Hindlimb muscle (tissue), 1 donor: Measurements from ENCODE around the gene DEDD. TPM values are rescaled to one million over a fixed set of nuclear protein-coding genes. Genes with fewer than 3 reads are reported as not detected.

Experiments used
- DNase-seq: peaks from one replicate; pipeline ENCODE4 v3.0.0-alpha.2; 2013
- polyA plus RNA-seq: library from polyadenylated mRNA; unstranded; fragments of 120-200 nt; gene quantifications from one replicate; pipeline ENCODE4 v1.2.1, GENCODE V29; 2013; ENCODE audit not compliant: insufficient read length

DEDD gene
- 43.2 TPM for polyA plus RNA-seq

GRCh38 chr1:161132410-161133219 is at the start of gene DEDD:
Gene DEDD, minus strand, starts transcription at chr1:161132667. Its CDS starts 8,205 bp downstream, at chr1:161124462.
- DNase-seq = peak; percentile 95

GRCh38 chr1:161182214-161182613 is 49.7 kb upstream of the DEDD start:
- no peak for DNase-seq

- no peak for DNase-seq
Measured at GRCh38 chr1:161180639-161181038, 48.2 kb upstream of the DEDD start.

- DNase-seq = no peak
Measured at GRCh38 chr1:161179698-161180097, 47.2 kb upstream of the DEDD start.

GRCh38 chr1:161177936-161178244 is 45.4 kb upstream of the DEDD start:
- no peak for DNase-seq

- DNase-seq = peak; percentile 84
Measured at GRCh38 chr1:161177112-161177935, 44.9 kb upstream of the DEDD start, which contains the start of gene B4GALT3. Gene B4GALT3, minus strand, starts transcription at chr1:161177507. Its CDS starts 1,447 bp downstream, at chr1:161176060.

- no peak for DNase-seq
Measured at GRCh38 chr1:161176468-161177111, 44.1 kb upstream of the DEDD start.

GRCh38 chr1:161175771-161176453 is 43.4 kb upstream of the DEDD start:
- no peak for DNase-seq

- no peak for DNase-seq
Measured at GRCh38 chr1:161174911-161175310, 42.4 kb upstream of the DEDD start.

- DNase-seq = no peak
Measured at GRCh38 chr1:161173711-161174110, 41.2 kb upstream of the DEDD start.

- DNase-seq = no peak
Measured at GRCh38 chr1:161172776-161173376, 40.4 kb upstream of the DEDD start.

GRCh38 chr1:161172349-161172748 is 39.9 kb upstream of the DEDD start:
- no peak for DNase-seq

- DNase-seq = no peak
Measured at GRCh38 chr1:161171696-161172095, 39.2 kb upstream of the DEDD start.

- no peak for DNase-seq
Measured at GRCh38 chr1:161171191-161171590, 38.7 kb upstream of the DEDD start.

GRCh38 chr1:161168906-161169305 is 36.4 kb upstream of the DEDD start:
- DNase-seq = no peak

- DNase-seq = no peak
Measured at GRCh38 chr1:161166669-161167548, 34.4 kb upstream of the DEDD start.

- peak; percentile 96 for DNase-seq
Measured at GRCh38 chr1:161165742-161166668, 33.5 kb upstream of the DEDD start, which contains the start of gene PPOX. Gene PPOX, plus strand, starts transcription at chr1:161166426. Its CDS starts 422 bp downstream, at chr1:161166848.

- DNase-seq = no peak
Measured at GRCh38 chr1:161164901-161165610, 32.6 kb upstream of the DEDD start.

- no peak for DNase-seq
Measured at GRCh38 chr1:161163793-161164192, 31.3 kb upstream of the DEDD start.
